ENCODE results near the gene TIGAR. TPM values are rescaled to one million over a fixed set of nuclear protein-coding genes. Genes with fewer than 3 reads are reported as not detected.

TIGAR gene
- total and polyA plus RNA-seq, 2 donors (not counting 3 experiments of a cell fraction or from before 2014, with no cell fraction given): 5.6 to 31.2 TPM

- H2AFZ ChIP-seq (ENCODE audit: low read depth, low read length): no peak overlapping the region
- no peak overlapping the region for H3K4me3 ChIP-seq (replicated peaks in 1 of 3; ENCODE audit: insufficient read depth in 1 of 3, low read depth in 1 of 3, low read length in 3 of 3)
- H3K9ac ChIP-seq (replicated peaks; ENCODE audit: extremely low read depth, insufficient read depth, low read length): no peak overlapping the region
- dilution Hi-C loops (cut with MboI; ENCODE audit: extremely low pct_ligation_motif_present, low sequenced_read_pairs): no loop called here
- intact Hi-C loops (cut with micrococcal nuclease): no loop called here
- BruUV-seq (replicated peaks): no TSS peak
- no peak for TF ChIP-seq POLR2A (IDR thresholded peaks at IDR 0.05; ENCODE audit: low read depth, low read length)
- no peak for TF ChIP-seq EZH2 (IDR thresholded peaks at IDR 0.05; ENCODE audit: borderline replicate concordance, low read depth, low read length, severe bottlenecking)
- no peak for TF ChIP-seq POLR2AphosphoS5 (IDR thresholded peaks at IDR 0.05; ENCODE audit: insufficient read depth, low read depth, low read length)
- TF ChIP-seq JUN (IDR thresholded peaks at IDR 0.05; ENCODE audit: borderline replicate concordance, insufficient read depth, insufficient read length, low read depth): no peak
- TF ChIP-seq GATA2 (IDR thresholded peaks at IDR 0.05; ENCODE audit: insufficient read depth, insufficient read length, low read depth, low read length): no peak
- no peak for TF ChIP-seq MYC (IDR thresholded peaks at IDR 0.05; ENCODE audit: low read depth, low read length)
- TF ChIP-seq CTCF (IDR thresholded peaks at IDR 0.05; ENCODE audit: extremely low read depth in 1 of 2, insufficient read depth in 1 of 2, low read depth in 1 of 2, low read length in 2 of 2): no peak
- no peak for TF ChIP-seq FOS (IDR thresholded peaks at IDR 0.05; ENCODE audit: borderline replicate concordance, insufficient read depth, low read length)
- no peak for TF ChIP-seq MAX (IDR thresholded peaks at IDR 0.05; ENCODE audit: insufficient read depth, insufficient read length)
- DNase-seq (ENCODE audit: low read depth, low spot score) (no peak), FAIRE-seq (no peak)
- no peaks in the 10 kb centered on the region for H3K79me2 ChIP-seq (ENCODE audit: control insufficient read depth, insufficient read depth, low read length)
- no peaks in the 10 kb centered on the region for H3K4me1 ChIP-seq (ENCODE audit: control insufficient read depth, extremely low read depth, insufficient read depth, low read length)
- CTCF ChIA-PET: no interaction called here
- no peak overlapping the region for H3K27ac ChIP-seq (ENCODE audit: insufficient read depth, low read depth, low read length)
- POLR2A ChIA-PET: no interaction called here
- no peak overlapping the region for H3K4me2 ChIP-seq (ENCODE audit: insufficient read depth, low read length)
- H3K9me3 ChIP-seq (replicated peaks; ENCODE audit: control insufficient read depth, insufficient read depth, low read length): no peaks in the 10 kb centered on the region
- H3K27me3 ChIP-seq (ENCODE audit: control insufficient read depth in 2 of 2, insufficient read depth in 2 of 2, low read length in 2 of 2): no peaks in the 10 kb centered on the region
- H3K36me3 ChIP-seq (ENCODE audit: control insufficient read depth in 2 of 2, extremely low read depth in 1 of 2, insufficient read depth in 2 of 2, low read length in 2 of 2): no peaks in the 10 kb centered on the region
- H3K9me1 ChIP-seq (replicated peaks; ENCODE audit: control insufficient read depth, extremely low read depth, insufficient read depth, low read length): no peaks in the 10 kb centered on the region
- H4K20me1 ChIP-seq (replicated peaks; ENCODE audit: control insufficient read depth, extremely low read depth, insufficient read depth, low read length): no peaks in the 10 kb centered on the region
Observed at GRCh38 chr12:4296751-4297150, 24.3 kb upstream of the TIGAR start.
